Aorta (tissue), 5 donors: ENCODE results near the gene PRKCB. TPM values are rescaled to one million over a fixed set of nuclear protein-coding genes. Genes with fewer than 3 reads are reported as not detected.

Experiments used
- ATAC-seq: fragments of 200-7000 bp; cut with Tn5 transposase; one replicate; pipeline ENCODE4 v1.9.1; 2022; ENCODE audit warnings: moderate library complexity; ENCODE audit not compliant: low FRiP score
- DNase-seq, 2 donors: peaks; one replicate each; pipeline ENCODE4 v3.0.0-alpha.2; 2020
- H3K27ac ChIP-seq, 2 donors: one replicate each; pipeline ENCODE4 v1.5.1; 2013; ENCODE audit warnings: low read length in 2 of 2, mild to moderate bottlenecking in 2 of 2, moderate library complexity in 2 of 2, control low read depth in 1 of 2, inconsistent platforms in 1 of 2, low read depth in 1 of 2
- H3K27me3 ChIP-seq, 2 donors: one replicate each; pipeline ENCODE4 v1.6.1; 2013; ENCODE audit warnings: control low read depth in 1 of 2, low read length in 1 of 2, mild to moderate bottlenecking in 1 of 2, moderate library complexity in 1 of 2; ENCODE audit not compliant: insufficient read depth in 2 of 2, control insufficient read depth in 1 of 2
- H3K36me3 ChIP-seq, 2 donors: one replicate each; pipeline ENCODE4 v1.6.1; 2013; ENCODE audit warnings: control low read depth in 1 of 2, low read length in 1 of 2, mild to moderate bottlenecking in 1 of 2; ENCODE audit not compliant: insufficient read depth in 2 of 2, control insufficient read depth in 1 of 2
- H3K4me1 ChIP-seq, 2 donors: one replicate each; pipeline ENCODE4 v1.6.1; 2013; ENCODE audit warnings: low read length in 2 of 2, control low read depth in 1 of 2, mild to moderate bottlenecking in 1 of 2, moderate library complexity in 1 of 2; ENCODE audit not compliant: insufficient read depth in 2 of 2, control insufficient read depth in 1 of 2
- H3K4me3 ChIP-seq, 2 donors: one replicate each; pipeline ENCODE4 v1.5.1; 2013; ENCODE audit warnings: low read length in 2 of 2, control low read depth in 1 of 2, mild to moderate bottlenecking in 1 of 2
- H3K9me3 ChIP-seq: one replicate; pipeline ENCODE4 v1.6.1; 2013; ENCODE audit warnings: mild to moderate bottlenecking, low read length; ENCODE audit not compliant: control insufficient read depth
- WGBS, 2 donors: extraction: QIAGEN DNeasy Blood & Tissue Kit; methylation state at CpG; one replicate each; pipeline ENCODE4 v1.1.7; 2013; 5-methylcytosine and 5-hydroxymethylcytosine counted together
- intact Hi-C, 2 donors: fragments of 100-400 bp; cut with DNase I; formaldehyde crosslinking; loops; one replicate each; pipeline versions ENCODE4 v1.14.2 to v1.15.0; 2022
- microRNA-seq, 2 donors: library from miRNA; unstranded; fragments of <30 nt; microRNA quantifications; one replicate each; pipeline ENCODE4 v1.2.0, GENCODE V29; 2020
- polyA plus RNA-seq, 2 donors: library from polyadenylated mRNA; stranded (reverse); fragments of 200-250 nt; gene quantifications; one replicate each; pipeline ENCODE4 v1.2.3, GENCODE V29; 2013
- total RNA-seq, 2 donors: library from RNA; stranded (reverse); fragmentation: NEBNext Ultra II Directional; extraction: Animal tissue kit (Norgen Biotek cat#: 25700); gene quantifications; one replicate each; pipeline ENCODE4 v1.2.1, GENCODE V29; 2021
- donor health status: healthy with polysubstance abuse.
- donor health status: Bipolar disorder and iron deficiency.
- donor health status: DM: no; HTN: no; CAD: no.
- donor health status: DM: no; HTN: no; CAD: no.
- donor health status: DM: yes; HTN: yes; CAD: no.

Gene PRKCB
- total and polyA plus RNA-seq, 4 donors = 0.28 to 16.7 (median 5.4) TPM

DNA sequence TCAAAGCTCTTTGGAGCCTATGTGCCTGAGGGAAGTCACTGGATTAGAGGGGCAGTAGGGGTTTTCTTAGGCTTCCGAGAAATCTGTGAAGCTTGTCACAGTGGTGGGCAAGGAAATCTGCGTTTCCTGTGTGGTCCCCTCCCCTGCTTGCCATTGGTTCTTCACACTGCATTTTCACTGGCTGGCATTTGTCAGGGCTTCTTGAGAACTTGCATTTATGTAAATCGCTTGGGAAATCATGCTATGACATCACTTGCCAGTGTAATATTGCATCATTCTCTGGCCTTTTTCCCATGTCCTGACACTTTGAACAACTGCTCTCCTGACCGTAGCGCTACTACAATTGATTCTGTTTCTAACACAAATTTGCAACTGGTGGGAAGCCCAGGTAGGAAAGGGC, 422.2 kb downstream of the PRKCB start:
- no peak overlapping the region for H3K4me3 ChIP-seq
- H3K27ac ChIP-seq = no peak overlapping the region
- peaks cover 3% of the 10 kb centered on the region for H3K9me3 ChIP-seq
- ATAC-seq (no peak), DNase-seq (no peak)
- intact Hi-C loops = no loop called here
- peaks cover 0 to 1% of the 10 kb centered on the region in 2 donors for H3K27me3 ChIP-seq
- no peaks in the 10 kb centered on the region for H3K36me3 ChIP-seq
- no peaks in the 10 kb centered on the region for H3K4me1 ChIP-seq
- 47 to 50% methylated on average over 5 of the region's 5 CpGs for WGBS, 2 donors

DNA sequence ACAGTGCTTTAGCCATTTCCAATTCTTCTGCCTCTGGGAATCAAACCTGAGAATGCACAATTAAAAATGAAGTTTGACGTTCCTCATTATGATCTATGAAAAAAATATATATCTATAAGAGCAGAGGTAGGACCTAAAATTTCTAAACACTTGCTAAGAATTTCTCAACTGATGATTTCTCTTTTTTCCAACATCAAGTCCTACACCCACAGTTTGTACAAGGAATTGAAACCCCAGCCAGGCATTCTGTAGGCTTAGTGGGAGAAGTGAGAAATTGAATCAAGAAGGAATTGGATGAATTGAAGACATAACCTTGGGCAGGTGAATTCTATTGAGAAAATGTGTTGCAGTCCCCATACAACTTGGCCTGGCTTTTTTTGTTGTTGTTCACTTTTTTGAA, 423.0 kb downstream of the PRKCB start:
- 71% methylated on average over 1 of the region's 1 CpG for WGBS, 2 donors
- Histone ChIP-seq H3K9me3 (peaks cover 2% of the 10 kb centered on the region), H3K4me3 (no peak overlapping the region), H3K4me1 (no peaks in the 10 kb centered on the region), H3K27ac (no peak overlapping the region), H3K27me3 (peaks cover 0 to 1% of the 10 kb centered on the region in 2 donors), H3K36me3 (no peaks in the 10 kb centered on the region)
- no peak for ATAC-seq
- no peak for DNase-seq
- intact Hi-C loops = no loop called here

DNA sequence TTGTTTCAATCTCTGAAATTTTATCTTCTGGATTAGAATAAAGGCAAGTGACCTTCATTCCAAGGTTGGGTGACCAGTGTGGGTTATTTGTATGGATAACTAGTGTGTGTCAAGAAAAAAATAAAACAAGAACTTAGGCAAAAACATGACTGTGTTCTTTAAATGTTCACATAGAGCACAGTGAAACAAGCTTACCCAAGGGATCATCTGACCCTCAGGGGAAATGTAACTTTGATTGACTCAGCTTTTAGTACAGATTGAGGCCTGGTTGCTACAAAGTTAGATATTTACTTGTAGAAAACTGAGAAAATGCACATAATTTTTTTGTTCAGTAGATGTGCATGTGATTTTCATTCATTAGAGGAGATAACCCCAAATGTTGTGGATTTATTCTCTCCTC, 427.0 kb downstream of the PRKCB start:
- Histone ChIP-seq H3K9me3 (peaks cover 2% of the 10 kb centered on the region), H3K27ac (no peak overlapping the region), H3K4me1 (no peaks in the 10 kb centered on the region), H3K27me3 (no peaks in the 10 kb centered on the region), H3K4me3 (no peak overlapping the region), H3K36me3 (no peaks in the 10 kb centered on the region)
- no peak for DNase-seq
- intact Hi-C loops = loop anchor here in 1 of 2 donors (10.0 kb wide), 1 partner anchor 232 kb away; no protein-coding TSS in a partner anchor
- ATAC-seq = no peak

Small RNA genes lying within 50 kb of the gene (microRNA-seq; reads per million reads assigned to microRNA genes)
- 0 reads per million in 2 donors for gene MIR1273H

Other genes with a start within 250 kb of the PRKCB start
- gene NDUFAB1, start 239.7 kb upstream of the PRKCB start, total RNA-seq = 10 to 100 TPM; 46.1 to 48.7 TPM
- gene NDUFAB1, start 239.7 kb upstream of the PRKCB start, polyA plus RNA-seq = 100 to 1,000 TPM; 134 to 180 TPM
- 1 to 10 TPM; 7.7 to 9.5 TPM for gene PALB2, start 194.7 kb upstream of the PRKCB start, total RNA-seq
- gene PALB2, start 194.7 kb upstream of the PRKCB start, polyA plus RNA-seq = 10 to 100 TPM in 1 of 2 donors, 1 to 10 TPM in 1; 3.5 to 10.9 TPM
- gene DCTN5, start 194.5 kb upstream of the PRKCB start, total RNA-seq = 10 to 100 TPM; 40.1 to 44.7 TPM
- gene DCTN5, start 194.5 kb upstream of the PRKCB start, polyA plus RNA-seq = 10 to 100 TPM in 1 of 2 donors, 1 to 10 TPM in 1; 9.0 to 18.1 TPM
- gene PLK1, start 157.1 kb upstream of the PRKCB start, total RNA-seq = 1 to 10 TPM; 1.6 to 4.7 TPM
- gene PLK1, start 157.1 kb upstream of the PRKCB start, polyA plus RNA-seq = 1 to 10 TPM in 1 of 2 donors, under 1 TPM in 1; 0.88 to 3.3 TPM
- not detected for gene ERN2, start 122.8 kb upstream of the PRKCB start, total RNA-seq
- under 1 TPM; 0.10 to 0.50 TPM for gene ERN2, start 122.8 kb upstream of the PRKCB start, polyA plus RNA-seq
- under 1 TPM in 1 of 2 donors, not detected in 1; 0.13 TPM for gene CHP2, start 81.0 kb upstream of the PRKCB start, total RNA-seq
- 10 to 100 TPM in 1 of 2 donors, under 1 TPM in 1; 0.23 to 55.2 TPM for gene CHP2, start 81.0 kb upstream of the PRKCB start, polyA plus RNA-seq